ENCODE results near the gene DUSP28. TPM values are rescaled to one million over a fixed set of nuclear protein-coding genes. Genes with fewer than 3 reads are reported as not detected.
A peak's percentile ranks its signal among the peaks of the same experiment; 100 is the strongest.

Gene DUSP28, protein sequence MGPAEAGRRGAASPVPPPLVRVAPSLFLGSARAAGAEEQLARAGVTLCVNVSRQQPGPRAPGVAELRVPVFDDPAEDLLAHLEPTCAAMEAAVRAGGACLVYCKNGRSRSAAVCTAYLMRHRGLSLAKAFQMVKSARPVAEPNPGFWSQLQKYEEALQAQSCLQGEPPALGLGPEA
- total RNA-seq = 1 to 10 TPM; 3.3 to 5.5 (median 4.7) TPM

DNA sequence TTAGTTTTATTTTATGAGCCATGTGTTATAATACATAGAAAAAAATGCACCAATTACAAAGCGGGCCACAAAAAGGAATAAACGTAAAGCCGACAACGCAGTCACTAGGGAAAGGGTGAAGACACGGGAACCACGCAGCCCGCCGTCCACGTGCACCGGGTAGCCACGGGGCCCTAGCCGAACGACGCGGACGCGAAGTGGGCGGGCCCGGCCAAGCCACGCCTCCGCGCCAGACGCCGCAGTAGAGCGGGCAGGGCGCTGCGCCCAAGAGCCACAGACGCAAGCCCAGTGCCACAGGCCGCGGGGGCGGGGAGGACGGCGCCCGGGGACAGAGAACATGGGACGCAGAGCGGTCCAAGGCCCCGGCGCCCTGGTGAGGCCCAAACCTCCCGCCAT lies at the start of gene DUSP28:
Gene DUSP28, plus strand, starts transcription at position 274 of the 396 bp plus-strand sequence. CDS start 328 bp downstream, outside the sequence.
- ATAC-seq (ENCODE audit: low FRiP score) (peak; percentile 75), DNase-seq (ENCODE audit: low spot score) (peak; percentile 58)
- TF ChIP-seq, protein P1, sequence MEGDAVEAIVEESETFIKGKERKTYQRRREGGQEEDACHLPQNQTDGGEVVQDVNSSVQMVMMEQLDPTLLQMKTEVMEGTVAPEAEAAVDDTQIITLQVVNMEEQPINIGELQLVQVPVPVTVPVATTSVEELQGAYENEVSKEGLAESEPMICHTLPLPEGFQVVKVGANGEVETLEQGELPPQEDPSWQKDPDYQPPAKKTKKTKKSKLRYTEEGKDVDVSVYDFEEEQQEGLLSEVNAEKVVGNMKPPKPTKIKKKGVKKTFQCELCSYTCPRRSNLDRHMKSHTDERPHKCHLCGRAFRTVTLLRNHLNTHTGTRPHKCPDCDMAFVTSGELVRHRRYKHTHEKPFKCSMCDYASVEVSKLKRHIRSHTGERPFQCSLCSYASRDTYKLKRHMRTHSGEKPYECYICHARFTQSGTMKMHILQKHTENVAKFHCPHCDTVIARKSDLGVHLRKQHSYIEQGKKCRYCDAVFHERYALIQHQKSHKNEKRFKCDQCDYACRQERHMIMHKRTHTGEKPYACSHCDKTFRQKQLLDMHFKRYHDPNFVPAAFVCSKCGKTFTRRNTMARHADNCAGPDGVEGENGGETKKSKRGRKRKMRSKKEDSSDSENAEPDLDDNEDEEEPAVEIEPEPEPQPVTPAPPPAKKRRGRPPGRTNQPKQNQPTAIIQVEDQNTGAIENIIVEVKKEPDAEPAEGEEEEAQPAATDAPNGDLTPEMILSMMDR (IDR thresholded peaks at IDR 0.05) = no peak

DNA sequence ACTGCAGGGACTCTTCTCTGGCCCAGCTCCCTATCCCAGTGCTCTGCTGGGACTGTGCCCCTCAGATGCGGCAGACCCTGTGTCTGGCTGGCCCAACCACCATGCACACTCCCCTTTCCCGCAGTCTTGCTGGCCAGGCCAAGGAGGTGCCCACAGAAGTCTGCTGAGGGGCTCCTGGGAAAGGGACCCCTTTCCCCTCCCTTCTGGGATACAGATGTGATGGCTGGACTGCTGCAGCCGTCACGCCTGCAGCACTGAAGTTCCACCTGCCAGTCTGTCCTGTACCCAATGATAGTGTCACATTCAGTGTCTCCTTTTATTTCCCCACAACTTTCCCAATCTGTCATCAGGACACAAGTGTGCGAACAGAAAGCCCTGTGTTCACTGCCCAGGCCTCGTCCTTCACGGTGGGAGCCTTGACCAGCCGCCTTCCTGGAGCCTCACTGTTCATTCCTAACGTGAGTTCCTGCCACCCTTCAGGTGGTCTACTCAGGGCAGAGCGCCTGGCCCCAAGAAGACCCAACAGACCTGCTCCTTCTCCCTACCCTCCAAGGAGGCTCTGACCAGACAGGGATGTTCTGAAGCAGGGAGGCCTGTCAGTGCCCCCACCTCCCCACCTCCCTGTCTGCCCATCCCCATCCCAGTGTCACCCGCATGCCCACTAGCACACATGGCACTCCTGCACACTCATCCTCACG lies 49.5 kb upstream of the DUSP28 start:
- TF ChIP-seq, protein P1 (IDR thresholded peaks at IDR 0.05) = no peak
- DNase-seq (ENCODE audit: low spot score) (no peak), ATAC-seq (ENCODE audit: low FRiP score) (no peak)

DNA sequence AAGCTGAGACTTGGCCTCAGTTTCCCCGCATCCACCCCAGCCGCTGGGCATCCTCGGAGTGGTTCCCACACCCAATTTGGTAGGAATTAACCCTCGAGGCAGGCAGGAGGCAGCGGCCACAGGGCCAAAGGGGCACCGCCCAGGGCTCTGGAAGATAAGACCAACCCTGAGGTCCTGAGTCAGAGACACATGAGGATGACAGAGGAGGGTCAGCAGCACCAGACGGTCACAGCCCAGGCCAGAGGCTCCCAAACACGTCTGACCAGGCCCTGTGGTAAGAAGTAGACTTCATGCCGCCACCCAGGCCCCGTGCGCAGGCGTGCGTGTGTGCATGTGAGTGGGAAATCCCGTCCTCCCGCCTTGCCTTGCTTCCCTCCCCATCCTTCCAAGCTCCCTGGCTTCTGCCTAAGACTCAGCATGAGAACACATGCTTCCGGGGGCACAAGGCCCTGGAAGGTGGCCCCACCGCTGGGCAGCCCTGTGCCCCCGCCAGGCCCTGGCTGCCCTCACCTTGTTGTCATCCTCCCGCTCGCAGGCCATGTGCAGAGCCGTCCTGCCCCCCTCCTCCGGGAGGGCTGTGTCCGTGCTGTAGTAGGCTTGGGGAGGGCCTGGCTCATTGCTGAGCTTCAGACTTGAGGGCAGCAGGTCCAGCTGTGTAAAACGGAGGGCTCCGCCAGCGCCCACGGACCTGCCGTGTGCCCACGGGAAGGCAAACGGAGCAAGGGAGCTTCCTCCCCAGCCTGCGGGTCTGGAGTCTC lies 48.6 kb upstream of the DUSP28 start:
- ATAC-seq (ENCODE audit: low FRiP score) (no peak), DNase-seq (ENCODE audit: low spot score) (no peak)
- TF ChIP-seq, protein P1 (IDR thresholded peaks at IDR 0.05) = no peak

DNA sequence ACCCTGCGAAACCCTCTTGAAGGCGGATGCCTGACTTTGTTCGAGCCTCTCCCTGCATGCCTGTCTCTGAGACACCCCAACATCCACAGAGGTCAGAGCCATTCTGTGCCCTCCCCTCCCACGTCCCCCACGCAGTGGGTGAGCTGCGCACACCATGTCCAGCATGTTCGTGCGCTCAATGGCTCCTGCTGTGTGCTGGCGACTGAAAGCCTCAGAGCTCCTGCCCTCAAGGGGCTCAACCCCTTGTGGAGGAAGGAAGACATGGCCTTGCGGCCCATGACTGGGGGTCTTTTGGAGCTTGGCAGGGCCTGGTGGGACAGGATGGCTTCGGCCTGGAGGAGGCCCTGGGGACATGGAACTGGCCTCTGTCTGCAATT lies 48.1 kb upstream of the DUSP28 start:
- no peak for ATAC-seq (ENCODE audit: low FRiP score)
- TF ChIP-seq, protein P1 (IDR thresholded peaks at IDR 0.05) = no peak
- DNase-seq (ENCODE audit: low spot score) = no peak

DNA sequence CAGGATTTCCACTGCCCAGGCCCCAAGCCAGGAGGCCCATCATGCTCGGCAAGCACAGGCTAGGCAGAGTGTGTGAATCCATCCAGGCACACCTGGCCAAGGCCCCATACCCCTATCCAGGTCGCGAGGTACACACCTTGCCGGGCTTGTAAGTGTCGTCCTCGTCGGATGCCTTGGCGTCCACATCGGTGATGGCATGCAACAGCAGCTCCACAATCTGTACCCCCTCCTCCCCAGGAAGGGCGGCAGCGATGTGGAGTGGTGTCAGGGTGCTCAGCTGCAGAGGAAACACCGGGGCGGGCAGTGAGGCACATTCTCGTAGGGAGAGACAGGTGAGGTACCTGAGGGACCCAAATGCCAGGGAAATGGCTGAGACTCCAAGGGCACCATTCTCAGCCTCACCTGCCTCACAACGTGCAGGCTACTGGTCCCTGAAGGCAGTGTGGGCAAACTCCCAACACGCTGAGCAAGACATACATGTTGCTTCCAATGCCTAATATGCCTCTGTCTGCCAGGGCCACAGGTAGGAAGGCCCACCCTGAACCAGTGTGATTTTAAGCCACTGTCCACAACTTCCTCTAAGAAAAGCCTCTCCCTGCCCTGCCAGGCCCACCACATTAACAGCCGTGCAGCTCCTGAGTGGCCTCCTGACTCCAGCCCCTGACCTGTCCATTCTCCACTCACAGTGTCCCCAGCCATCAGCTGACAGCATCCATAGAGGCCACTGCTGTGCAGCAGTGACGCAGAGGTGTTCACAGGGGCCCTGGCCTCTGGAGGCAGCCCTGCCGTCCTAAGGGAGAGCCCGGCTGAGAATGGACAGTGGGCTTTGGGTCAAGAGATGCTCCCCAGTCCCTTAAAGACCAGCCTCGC lies 47.3 kb upstream of the DUSP28 start:
- TF ChIP-seq, protein P1 (IDR thresholded peaks at IDR 0.05) = no peak
- no peak for DNase-seq (ENCODE audit: low spot score)
- ATAC-seq (ENCODE audit: low FRiP score) = no peak

DNA sequence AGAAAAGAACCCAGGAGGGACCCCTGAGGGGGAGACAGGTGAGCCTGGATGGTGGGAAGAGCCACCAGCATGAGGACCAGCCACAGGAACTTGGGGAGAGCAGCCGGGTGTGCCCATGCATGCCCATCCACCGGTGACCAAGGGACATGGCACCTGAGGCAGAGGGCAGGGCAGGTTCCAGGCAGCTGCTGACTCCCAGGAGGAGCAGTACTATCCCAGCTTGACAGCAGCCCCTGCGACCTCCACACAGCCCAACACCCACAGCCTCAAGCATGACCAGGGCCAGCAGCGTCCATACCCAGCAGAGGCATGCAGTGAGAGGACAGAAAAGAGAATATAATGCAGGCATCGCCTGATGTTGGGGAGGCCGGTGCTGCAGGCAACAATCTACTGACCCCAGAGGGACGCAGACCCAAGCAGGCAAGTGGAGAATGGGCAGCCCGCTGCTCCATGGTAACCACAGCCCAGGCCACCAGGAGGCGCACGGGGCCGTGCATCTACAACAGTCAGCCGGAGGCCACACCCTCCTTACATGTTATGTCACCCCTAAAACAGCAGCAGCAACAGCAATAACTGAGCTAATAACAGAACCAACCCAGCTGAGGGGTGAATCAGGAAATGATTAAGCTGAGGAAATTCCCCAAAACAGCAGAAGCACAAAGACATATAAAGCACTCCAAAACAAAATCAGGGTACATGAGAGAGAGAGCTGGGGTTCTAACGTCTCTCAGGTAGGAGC lies 46.4 kb upstream of the DUSP28 start:
- ATAC-seq (ENCODE audit: low FRiP score) = peak; percentile 77
- TF ChIP-seq, protein P1 (IDR thresholded peaks at IDR 0.05) = peak in 1 of 3 donors; percentile 53
- DNase-seq (ENCODE audit: low spot score) = peak; percentile 84
